ENCODE measurements around the gene MMGT1. TPM values are rescaled to one million over a fixed set of nuclear protein-coding genes. Genes with fewer than 3 reads are reported as not detected.

The MMGT1 gene
- total and polyA plus RNA-seq, 2 donors (not counting 3 experiments of a cell fraction or from before 2014, with no cell fraction given) = 10.4 to 18.8 TPM

DNA sequence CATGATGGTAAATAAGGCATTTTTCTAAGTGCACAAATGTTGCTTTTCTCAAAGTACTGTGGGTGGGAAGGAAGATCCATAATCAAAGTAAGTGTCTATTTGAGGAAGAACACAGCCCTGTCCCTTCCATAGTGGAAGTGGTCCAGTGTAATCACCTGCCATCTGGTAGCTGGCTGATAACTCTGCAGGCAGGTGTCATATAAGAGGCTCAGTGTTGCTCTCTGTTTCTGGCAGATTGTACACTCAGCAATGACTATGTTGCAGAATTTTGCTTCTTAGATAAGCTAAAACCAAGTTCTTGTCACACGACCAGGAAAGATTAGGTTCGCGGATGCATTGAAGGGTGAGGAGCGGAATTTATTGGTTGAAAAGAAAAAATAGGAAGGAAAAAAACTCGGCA, 59.4 kb downstream of the MMGT1 start:
- dilution Hi-C loops (cut with MboI; ENCODE audit: extremely low pct_ligation_motif_present, low sequenced_read_pairs) (no loop called here), intact Hi-C loops (cut with micrococcal nuclease) (no loop called here)
- Histone ChIP-seq H3K36me3 (ENCODE audit: control insufficient read depth in 2 of 2, extremely low read depth in 1 of 2, insufficient read depth in 2 of 2, low read length in 2 of 2) (no peaks in the 10 kb centered on the region), H3K9ac (replicated peaks; ENCODE audit: extremely low read depth, insufficient read depth, low read length) (no peak overlapping the region), H3K4me1 (ENCODE audit: control insufficient read depth, extremely low read depth, insufficient read depth, low read length) (no peaks in the 10 kb centered on the region), H3K27me3 (ENCODE audit: control insufficient read depth in 2 of 2, insufficient read depth in 2 of 2, low read length in 2 of 2) (no peaks in the 10 kb centered on the region), H3K9me1 (replicated peaks; ENCODE audit: control insufficient read depth, extremely low read depth, insufficient read depth, low read length) (no peaks in the 10 kb centered on the region), H3K27ac (ENCODE audit: insufficient read depth, low read depth, low read length) (no peak overlapping the region), H3K79me2 (ENCODE audit: control insufficient read depth, insufficient read depth, low read length) (no peaks in the 10 kb centered on the region), H3K4me2 (ENCODE audit: insufficient read depth, low read length) (no peak overlapping the region), H4K20me1 (replicated peaks; ENCODE audit: control insufficient read depth, extremely low read depth, insufficient read depth, low read length) (no peaks in the 10 kb centered on the region), H3K9me3 (replicated peaks; ENCODE audit: control insufficient read depth, insufficient read depth, low read length) (no peaks in the 10 kb centered on the region), H3K4me3 (replicated peaks in 1 of 3; ENCODE audit: insufficient read depth in 1 of 3, low read depth in 1 of 3, low read length in 3 of 3) (no peak overlapping the region), H2AFZ (ENCODE audit: low read depth, low read length) (no peak overlapping the region)
- DNase-seq (ENCODE audit: low read depth, low spot score) = no peak
- FAIRE-seq = no peak
- TF ChIP-seq JUN (IDR thresholded peaks at IDR 0.05; ENCODE audit: borderline replicate concordance, insufficient read depth, insufficient read length, low read depth) (no peak), FOS (IDR thresholded peaks at IDR 0.05; ENCODE audit: borderline replicate concordance, insufficient read depth, low read length) (no peak), GATA2 (IDR thresholded peaks at IDR 0.05; ENCODE audit: insufficient read depth, insufficient read length, low read depth, low read length) (no peak), EZH2 (IDR thresholded peaks at IDR 0.05; ENCODE audit: borderline replicate concordance, low read depth, low read length, severe bottlenecking) (no peak), POLR2AphosphoS5 (IDR thresholded peaks at IDR 0.05; ENCODE audit: insufficient read depth, low read depth, low read length) (no peak), MYC (IDR thresholded peaks at IDR 0.05; ENCODE audit: low read depth, low read length) (no peak), POLR2A (IDR thresholded peaks at IDR 0.05; ENCODE audit: low read depth, low read length) (no peak)
- TF ChIP-seq, protein P1, sequence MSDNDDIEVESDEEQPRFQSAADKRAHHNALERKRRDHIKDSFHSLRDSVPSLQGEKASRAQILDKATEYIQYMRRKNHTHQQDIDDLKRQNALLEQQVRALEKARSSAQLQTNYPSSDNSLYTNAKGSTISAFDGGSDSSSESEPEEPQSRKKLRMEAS (IDR thresholded peaks at IDR 0.05; ENCODE audit: insufficient read depth, insufficient read length) = no peak
- TF ChIP-seq, protein P2, sequence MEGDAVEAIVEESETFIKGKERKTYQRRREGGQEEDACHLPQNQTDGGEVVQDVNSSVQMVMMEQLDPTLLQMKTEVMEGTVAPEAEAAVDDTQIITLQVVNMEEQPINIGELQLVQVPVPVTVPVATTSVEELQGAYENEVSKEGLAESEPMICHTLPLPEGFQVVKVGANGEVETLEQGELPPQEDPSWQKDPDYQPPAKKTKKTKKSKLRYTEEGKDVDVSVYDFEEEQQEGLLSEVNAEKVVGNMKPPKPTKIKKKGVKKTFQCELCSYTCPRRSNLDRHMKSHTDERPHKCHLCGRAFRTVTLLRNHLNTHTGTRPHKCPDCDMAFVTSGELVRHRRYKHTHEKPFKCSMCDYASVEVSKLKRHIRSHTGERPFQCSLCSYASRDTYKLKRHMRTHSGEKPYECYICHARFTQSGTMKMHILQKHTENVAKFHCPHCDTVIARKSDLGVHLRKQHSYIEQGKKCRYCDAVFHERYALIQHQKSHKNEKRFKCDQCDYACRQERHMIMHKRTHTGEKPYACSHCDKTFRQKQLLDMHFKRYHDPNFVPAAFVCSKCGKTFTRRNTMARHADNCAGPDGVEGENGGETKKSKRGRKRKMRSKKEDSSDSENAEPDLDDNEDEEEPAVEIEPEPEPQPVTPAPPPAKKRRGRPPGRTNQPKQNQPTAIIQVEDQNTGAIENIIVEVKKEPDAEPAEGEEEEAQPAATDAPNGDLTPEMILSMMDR (IDR thresholded peaks at IDR 0.05; ENCODE audit: extremely low read depth in 1 of 2, insufficient read depth in 1 of 2, low read depth in 1 of 2, low read length in 2 of 2) = no peak
- POLR2A ChIA-PET = no interaction called here
- CTCF ChIA-PET = no interaction called here
- no TSS peak for BruUV-seq (replicated peaks)

Other genes starting within 250 kb of the MMGT1 start
- not detected in 2 replicates for gene CT45A3, start 205.8 kb downstream of the MMGT1 start, total RNA-seq
- not detected in 2 replicates for gene CT45A3, start 205.8 kb downstream of the MMGT1 start, polyA plus RNA-seq
- not detected in 2 replicates for gene CT45A5, start 188.5 kb downstream of the MMGT1 start, total RNA-seq
- not detected in 2 replicates for gene CT45A5, start 188.5 kb downstream of the MMGT1 start, polyA plus RNA-seq
- not detected in 2 replicates for gene CT45A6, start 171.2 kb downstream of the MMGT1 start, total RNA-seq
- not detected in 2 replicates for gene CT45A6, start 171.2 kb downstream of the MMGT1 start, polyA plus RNA-seq
- not detected in 2 replicates for gene CT45A2, start 154.0 kb downstream of the MMGT1 start, total RNA-seq
- gene CT45A2, start 154.0 kb downstream of the MMGT1 start, polyA plus RNA-seq = not detected in 2 replicates
- gene CT45A7, start 136.7 kb downstream of the MMGT1 start, total RNA-seq = not detected in 2 replicates
- not detected in 2 replicates for gene CT45A7, start 136.7 kb downstream of the MMGT1 start, polyA plus RNA-seq
- gene CT45A8, start 119.5 kb downstream of the MMGT1 start, total RNA-seq = not detected in 2 replicates
- gene CT45A8, start 119.5 kb downstream of the MMGT1 start, polyA plus RNA-seq = not detected in 2 replicates
- not detected in 2 replicates for gene CT45A9, start 102.2 kb downstream of the MMGT1 start, total RNA-seq
- not detected in 2 replicates for gene CT45A9, start 102.2 kb downstream of the MMGT1 start, polyA plus RNA-seq
- gene CT45A10, start 80.5 kb downstream of the MMGT1 start, total RNA-seq = not detected in 2 replicates
- gene CT45A10, start 80.5 kb downstream of the MMGT1 start, polyA plus RNA-seq = not detected in 2 replicates
- gene SAGE1, start 80.3 kb downstream of the MMGT1 start, total RNA-seq = not detected in 2 replicates
- not detected in 2 replicates for gene SAGE1, start 80.3 kb downstream of the MMGT1 start, polyA plus RNA-seq
- gene SLC9A6, start 11.4 kb upstream of the MMGT1 start, total RNA-seq = 14.7 and 15.5 TPM in 2 replicates
- gene SLC9A6, start 11.4 kb upstream of the MMGT1 start, polyA plus RNA-seq = 6.9 and 8.1 TPM in 2 replicates
- 59.4 and 73.2 TPM in 2 replicates for gene FHL1, start 173.5 kb upstream of the MMGT1 start, total RNA-seq
- 48.1 and 50.6 TPM in 2 replicates for gene FHL1, start 173.5 kb upstream of the MMGT1 start, polyA plus RNA-seq